Immature natural killer cell (primary cell): Measurements from ENCODE around the gene GSK3A. TPM values are rescaled to one million over a fixed set of nuclear protein-coding genes. Genes with fewer than 3 reads are reported as not detected.

Source experiments
- DNase-seq, 3 donors: peaks; one replicate each; pipeline ENCODE4 v3.0.0; 2022; ENCODE audit warnings: mixed read lengths in 1 of 3
- H3K27ac Mint-ChIP-seq, 6 donors: one replicate each; pipeline ENCODE4 v1.8.0; 2020; ENCODE audit warnings: mixed read lengths in 6 of 6, mild to moderate bottlenecking in 5 of 6, inconsistent platforms in 4 of 6, moderate library complexity in 3 of 6
- H3K27me3 Mint-ChIP-seq, 3 donors: one replicate each; pipeline ENCODE4 v1.8.0; 2020 to 2021; ENCODE audit warnings: low read depth in 3 of 3, mild to moderate bottlenecking in 3 of 3, mixed read lengths in 3 of 3, moderate library complexity in 3 of 3, inconsistent platforms in 1 of 3
- H3K36me3 Mint-ChIP-seq, 3 donors: one replicate each; pipeline ENCODE4 v1.8.0; 2020; ENCODE audit warnings: mixed read lengths in 3 of 3, inconsistent platforms in 2 of 3, mild to moderate bottlenecking in 2 of 3
- H3K4me1 Mint-ChIP-seq, 2 donors: one replicate each; pipeline ENCODE4 v1.8.0; 2020; ENCODE audit warnings: inconsistent platforms in 2 of 2, mild to moderate bottlenecking in 2 of 2, mixed read lengths in 2 of 2, moderate library complexity in 1 of 2
- H3K4me3 Mint-ChIP-seq, 5 donors: one replicate each; pipeline ENCODE4 v1.8.0; 2020; ENCODE audit warnings: mild to moderate bottlenecking in 5 of 5, mixed read lengths in 5 of 5, inconsistent platforms in 3 of 5, moderate library complexity in 3 of 5
- H3K9me3 Mint-ChIP-seq, 6 donors: one replicate each; pipeline ENCODE4 v1.8.0; 2020; ENCODE audit warnings: mild to moderate bottlenecking in 6 of 6, mixed read lengths in 6 of 6, inconsistent platforms in 4 of 6, moderate library complexity in 3 of 6
- polyA plus RNA-seq, 3 donors: library from polyadenylated mRNA; unstranded; fragments of 300-500 nt; fragmentation: Illumina TruSeq; gene quantifications; one replicate each; pipeline ENCODE4 v1.2.3, GENCODE V29; 2021

Gene GSK3A
- polyA plus RNA-seq, 3 donors from 2014 or later, result 14.2 to 28.3 (median 22.3) TPM

- Mint-ChIP-seq H3K9me3 (no peaks in the 10 kb centered on the region), H3K4me3 (peak overlapping the region; percentile 87 to 96 (median 95)), H3K27me3 (peaks cover 12 to 19% (median 17%) of the 10 kb centered on the region in 3 donors), H3K4me1 (peaks cover 66 to 70% of the 10 kb centered on the region in 2 donors), H3K36me3 (peaks cover 12 to 19% (median 17%) of the 10 kb centered on the region in 3 donors), H3K27ac (peak overlapping the region; percentile 38 to 99 (median 89))
- no peak for DNase-seq
Observed at GRCh38 chr19:42214810-42215485, 27.5 kb downstream of the GSK3A start.

GRCh38 chr19:42212886-42213285 is 29.5 kb downstream of the GSK3A start:
- peak overlapping the region; percentile 33 to 99 (median 80) for H3K27ac Mint-ChIP-seq
- peaks cover 63 to 70% of the 10 kb centered on the region in 2 donors for H3K4me1 Mint-ChIP-seq
- peaks cover 7 to 10% (median 9%) of the 10 kb centered on the region in 3 donors for H3K27me3 Mint-ChIP-seq
- H3K4me3 Mint-ChIP-seq, result peak overlapping the region in 4 of 5 donors; percentile 7 to 54 (median 22)
- peaks cover 21 to 37% (median 25%) of the 10 kb centered on the region in 3 donors for H3K36me3 Mint-ChIP-seq
- no peak for DNase-seq
- no peaks in the 10 kb centered on the region for H3K9me3 Mint-ChIP-seq

DNA sequence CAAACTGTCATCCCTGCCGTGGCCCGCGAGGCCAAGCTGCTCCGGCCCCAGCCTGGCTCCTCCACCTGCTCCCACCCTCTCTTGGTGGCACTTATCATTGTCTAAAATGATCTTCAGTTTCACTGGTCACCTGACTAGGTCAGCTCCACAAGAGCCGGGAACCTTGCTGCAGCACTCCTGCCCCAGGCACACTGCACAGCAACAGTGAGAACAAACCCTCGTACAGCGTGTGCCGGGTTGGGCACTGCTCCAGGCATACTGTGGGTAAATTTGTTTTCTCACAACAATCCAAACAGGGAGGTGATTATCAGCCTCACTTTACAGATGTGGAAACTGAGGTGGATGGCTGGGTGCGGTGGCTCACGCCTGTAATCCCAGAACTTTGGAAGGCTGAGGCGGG is 33.8 kb downstream of the GSK3A start:
- Mint-ChIP-seq H3K27ac (peak overlapping the region in 5 of 6 donors; percentile 26 to 86 (median 51)), H3K4me1 (peaks cover 67 to 72% of the 10 kb centered on the region in 2 donors), H3K27me3 (peaks cover 0 to 11% (median 0%) of the 10 kb centered on the region in 3 donors), H3K9me3 (no peaks in the 10 kb centered on the region), H3K36me3 (peaks cover 24 to 58% (median 27%) of the 10 kb centered on the region in 3 donors), H3K4me3 (no peak overlapping the region)
- DNase-seq, result no peak

- Mint-ChIP-seq H3K4me1 (peaks cover 67 to 72% of the 10 kb centered on the region in 2 donors), H3K27ac (peak overlapping the region; percentile 51 to 86 (median 82)), H3K36me3 (peaks cover 19 to 58% (median 27%) of the 10 kb centered on the region in 3 donors), H3K9me3 (no peaks in the 10 kb centered on the region), H3K4me3 (peak overlapping the region in 3 of 5 donors; percentile 25 to 37 (median 34)), H3K27me3 (peaks cover 0 to 13% (median 0%) of the 10 kb centered on the region in 3 donors)
- no peak for DNase-seq
Observed at GRCh38 chr19:42207767-42208271, 34.6 kb downstream of the GSK3A start.

DNA sequence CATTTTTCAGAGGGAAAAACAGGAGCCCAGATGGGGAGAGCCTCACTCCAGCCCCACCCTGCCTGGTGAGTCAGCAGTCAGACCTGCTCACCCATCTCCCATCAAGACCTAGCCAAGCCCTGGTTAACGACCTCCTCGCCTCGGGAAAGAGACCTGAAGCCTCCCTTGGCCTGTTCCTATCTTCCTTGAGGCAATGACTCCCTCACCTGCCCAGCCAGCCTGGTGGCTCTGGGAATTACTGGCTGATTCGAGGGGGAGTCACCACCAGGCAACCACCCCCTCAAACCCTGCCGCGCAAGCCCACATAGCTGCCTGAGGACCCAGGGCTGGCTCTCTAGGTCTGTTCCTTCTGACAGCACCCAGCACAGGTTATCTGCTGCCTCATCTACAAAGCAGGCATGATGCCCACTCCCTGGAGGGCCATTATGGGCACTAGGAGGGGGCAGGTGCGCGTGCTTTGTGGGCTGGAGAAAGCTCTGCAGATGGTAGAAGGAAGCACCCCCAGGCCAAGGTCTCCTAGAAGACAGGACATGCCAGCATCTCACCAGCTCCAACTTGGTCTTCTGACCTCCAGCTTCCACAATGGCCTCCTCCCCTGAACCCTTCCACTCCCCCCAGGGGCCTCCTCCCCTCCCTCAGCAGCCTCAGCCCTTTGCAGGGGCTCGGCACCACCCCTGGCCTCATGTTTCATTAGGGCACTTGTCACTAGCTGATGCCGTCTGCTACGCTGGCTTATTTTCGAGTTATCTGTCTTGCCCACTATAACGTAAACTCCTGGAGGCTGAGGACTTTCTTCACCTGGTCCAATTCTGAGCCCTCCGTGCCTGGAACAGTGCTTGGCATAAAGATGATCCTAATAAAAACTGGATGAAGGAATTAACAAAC is 35.3 kb downstream of the GSK3A start:
- H3K27ac Mint-ChIP-seq, result peak overlapping the region in 5 of 6 donors; percentile 80 to 86 (median 82)
- peak overlapping the region in 3 of 5 donors; percentile 13 to 37 (median 34) for H3K4me3 Mint-ChIP-seq
- peaks cover 19 to 57% (median 27%) of the 10 kb centered on the region in 3 donors for H3K36me3 Mint-ChIP-seq
- no peak for DNase-seq
- no peaks in the 10 kb centered on the region for H3K9me3 Mint-ChIP-seq
- H3K27me3 Mint-ChIP-seq, result peaks cover 0 to 13% (median 0%) of the 10 kb centered on the region in 3 donors
- peaks cover 67 to 75% of the 10 kb centered on the region in 2 donors for H3K4me1 Mint-ChIP-seq

GRCh38 chr19:42204664-42205063 is 37.7 kb downstream of the GSK3A start:
- peaks cover 15 to 51% (median 22%) of the 10 kb centered on the region in 3 donors for H3K36me3 Mint-ChIP-seq
- H3K27me3 Mint-ChIP-seq, result peaks cover 4 to 19% (median 5%) of the 10 kb centered on the region in 3 donors
- H3K4me1 Mint-ChIP-seq, result peaks cover 84 to 93% of the 10 kb centered on the region in 2 donors
- H3K4me3 Mint-ChIP-seq, result no peak overlapping the region
- peak overlapping the region; percentile 49 to 98 (median 86) for H3K27ac Mint-ChIP-seq
- no peaks in the 10 kb centered on the region for H3K9me3 Mint-ChIP-seq
- no peak for DNase-seq

- peaks cover 10 to 43% (median 22%) of the 10 kb centered on the region in 3 donors for H3K36me3 Mint-ChIP-seq
Observed at GRCh38 chr19:42203700-42204099, 38.7 kb downstream of the GSK3A start.

GRCh38 chr19:42202290-42202880 is 40.0 kb downstream of the GSK3A start:
- peak overlapping the region; percentile 93 to 98 (median 96) for H3K27ac Mint-ChIP-seq
- peak overlapping the region; percentile 76 to 89 (median 85) for H3K4me3 Mint-ChIP-seq
- H3K36me3 Mint-ChIP-seq, result peaks cover 10 to 31% (median 10%) of the 10 kb centered on the region in 3 donors
- no peaks in the 10 kb centered on the region for H3K9me3 Mint-ChIP-seq
- H3K27me3 Mint-ChIP-seq, result peaks cover 6 to 21% (median 13%) of the 10 kb centered on the region in 3 donors
- DNase-seq, result no peak
- H3K4me1 Mint-ChIP-seq, result peaks cover 92 to 93% of the 10 kb centered on the region in 2 donors

More at GRCh38 chr19:42203700-42204099, 38.7 kb downstream of the GSK3A start:
- Mint-ChIP-seq H3K4me1 (peaks cover 93% of the 10 kb centered on the region in 2 donors), H3K9me3 (no peaks in the 10 kb centered on the region), H3K27ac (peak overlapping the region; percentile 82 to 98 (median 92)), H3K4me3 (peak overlapping the region in 1 of 5 donors; percentile 36), H3K27me3 (peaks cover 6 to 24% (median 13%) of the 10 kb centered on the region in 3 donors)
- no peak for DNase-seq

DNA sequence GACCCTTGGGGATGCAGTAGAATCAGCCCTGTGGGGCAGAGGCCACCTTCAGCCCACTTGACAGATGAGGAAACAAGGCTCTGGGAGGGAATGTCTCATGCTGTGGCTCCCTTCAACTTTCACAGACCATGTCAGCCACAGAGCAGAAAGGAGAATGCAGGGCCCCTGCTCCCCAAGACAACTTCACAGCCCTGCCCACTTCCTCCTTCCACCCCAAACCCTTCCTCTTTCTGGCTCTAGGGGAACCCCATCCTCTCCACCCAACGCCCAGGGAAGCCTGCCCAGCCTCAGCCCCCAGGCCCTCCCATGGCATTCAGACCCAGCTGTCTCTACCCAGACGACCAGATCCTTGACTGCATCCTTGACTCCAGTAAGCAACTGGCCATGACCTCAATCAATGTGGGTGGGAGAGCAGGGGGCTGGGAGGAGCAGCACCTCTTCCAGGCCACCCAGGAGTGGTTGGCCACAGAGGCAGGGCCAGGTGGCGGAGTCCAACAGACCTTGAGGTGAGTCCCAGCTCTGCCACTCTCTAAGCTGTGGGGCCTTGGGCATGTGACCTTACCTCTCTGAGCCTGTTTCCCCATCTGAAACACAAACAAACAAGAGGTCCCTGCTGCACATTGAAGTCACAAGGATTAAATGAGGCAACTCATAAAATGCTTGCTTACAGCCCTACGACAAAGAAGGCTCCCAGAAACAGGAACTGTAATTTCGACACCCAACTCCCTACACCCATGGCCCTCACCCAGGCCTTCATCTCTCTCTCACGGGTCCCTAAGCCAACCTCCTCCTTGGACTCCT is 40.7 kb downstream of the GSK3A start:
- Mint-ChIP-seq H3K4me3 (peak overlapping the region; percentile 76 to 89 (median 85)), H3K27ac (peak overlapping the region; percentile 93 to 98 (median 96)), H3K9me3 (no peaks in the 10 kb centered on the region), H3K36me3 (peaks cover 10 to 30% (median 10%) of the 10 kb centered on the region in 3 donors), H3K4me1 (peaks cover 92 to 93% of the 10 kb centered on the region in 2 donors), H3K27me3 (peaks cover 6 to 21% (median 13%) of the 10 kb centered on the region in 3 donors)
- DNase-seq, result peak; percentile 68 to 75 (median 72)

DNA sequence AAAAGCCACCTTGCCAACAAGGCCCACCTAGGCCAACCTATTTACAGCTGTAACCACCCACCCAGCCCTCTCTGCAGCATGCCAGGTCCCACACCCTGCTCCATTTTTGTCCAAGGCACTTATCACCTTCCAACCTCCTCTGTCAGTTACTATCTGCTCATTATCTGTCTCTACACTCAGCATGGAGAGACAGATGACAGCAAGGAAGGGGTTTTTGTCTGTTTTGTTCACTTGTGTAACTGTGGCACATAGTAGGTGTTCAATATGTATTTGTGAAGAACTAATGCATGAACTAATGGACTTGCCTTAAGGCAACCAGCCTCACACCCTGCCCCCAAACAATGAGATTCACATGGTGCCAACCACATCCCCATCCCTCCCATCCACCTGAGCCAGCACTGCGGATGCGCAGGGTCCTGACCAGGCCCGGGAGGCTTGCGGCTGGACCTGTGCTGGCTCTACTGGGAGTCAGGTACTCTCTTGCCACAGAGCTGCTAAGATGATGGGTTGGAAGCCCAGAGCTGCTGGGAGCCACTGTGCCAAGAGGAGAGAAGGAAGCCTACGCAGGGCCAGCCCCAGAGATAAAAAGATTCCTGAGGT is 42.2 kb downstream of the GSK3A start:
- DNase-seq, result peak; percentile 36 to 49 (median 45)
- Mint-ChIP-seq H3K9me3 (no peaks in the 10 kb centered on the region), H3K27ac (peak overlapping the region; percentile 93 to 98 (median 96)), H3K4me1 (peaks cover 91 to 95% of the 10 kb centered on the region in 2 donors), H3K27me3 (peaks cover 6 to 16% (median 13%) of the 10 kb centered on the region in 3 donors), H3K4me3 (peak overlapping the region; percentile 76 to 89 (median 85)), H3K36me3 (peaks cover 4 to 23% (median 4%) of the 10 kb centered on the region in 3 donors)

DNA sequence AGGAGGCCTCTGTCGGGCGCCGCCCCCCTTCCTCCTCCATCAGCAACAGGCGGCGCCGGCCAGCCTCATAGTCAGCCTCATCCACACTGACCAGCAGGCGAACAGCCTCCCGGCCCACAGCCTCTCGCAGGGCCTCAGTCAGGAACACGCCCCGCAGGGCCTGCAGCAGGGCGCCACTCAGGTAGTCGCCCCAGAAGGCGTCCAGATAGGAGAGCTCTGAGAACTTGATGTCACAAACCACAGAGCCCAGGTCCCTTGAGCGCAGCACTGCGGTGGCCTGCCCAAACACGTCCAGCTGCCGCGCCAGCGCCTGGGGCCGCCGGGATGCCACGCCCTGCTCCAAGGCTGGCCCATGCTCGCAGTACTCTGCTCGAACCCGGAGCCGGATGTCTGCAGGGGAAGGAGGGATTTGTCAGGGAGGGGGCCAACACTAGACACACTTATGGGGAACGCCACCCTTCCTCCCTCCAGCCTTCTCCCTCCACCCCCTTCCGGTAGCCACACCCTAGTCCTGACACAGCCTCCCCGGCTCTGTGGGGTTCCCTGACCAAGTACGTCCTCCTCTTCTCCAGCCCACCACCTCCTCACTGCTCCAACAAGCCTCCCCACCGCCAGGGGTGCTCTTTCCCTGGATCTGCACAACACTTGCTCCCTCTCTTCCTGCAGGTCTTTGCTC is 42.8 kb downstream of the GSK3A start:
- peak overlapping the region; percentile 93 to 98 (median 96) for H3K27ac Mint-ChIP-seq
- H3K9me3 Mint-ChIP-seq, result no peaks in the 10 kb centered on the region
- H3K27me3 Mint-ChIP-seq, result peaks cover 6 to 16% (median 13%) of the 10 kb centered on the region in 3 donors
- peak overlapping the region; percentile 76 to 89 (median 85) for H3K4me3 Mint-ChIP-seq
- peaks cover 85 to 88% of the 10 kb centered on the region in 2 donors for H3K4me1 Mint-ChIP-seq
- H3K36me3 Mint-ChIP-seq, result peaks cover 0 to 16% (median 4%) of the 10 kb centered on the region in 3 donors
- peak; percentile 46 to 58 (median 54) for DNase-seq
